ENCODE data around the gene SMYD3. TPM values are rescaled to one million over a fixed set of nuclear protein-coding genes. Genes with fewer than 3 reads are reported as not detected.

The SMYD3 gene
- total and polyA plus RNA-seq, 4 donors: 10.5 to 40.1 (median 32.5) TPM

DNA sequence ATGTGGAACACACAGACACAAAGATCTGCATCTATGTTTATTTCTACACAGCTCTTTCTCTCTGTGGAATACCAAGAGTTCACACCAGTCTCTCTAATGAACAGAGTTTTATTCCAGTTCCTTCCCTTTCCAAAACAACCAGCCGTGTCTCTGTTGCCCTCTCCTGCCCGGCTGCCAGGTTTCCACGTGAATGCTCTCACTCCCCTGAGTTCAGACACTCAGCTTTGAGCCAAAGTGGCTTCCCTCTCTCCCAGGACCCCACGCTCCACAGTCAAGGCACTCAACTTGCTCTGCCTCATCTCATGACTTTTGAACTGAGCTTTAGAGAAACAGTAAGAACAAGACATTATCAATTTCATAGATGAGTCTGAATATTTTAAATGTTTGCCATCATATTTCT lies 488.9 kb downstream of the SMYD3 start:
- Histone ChIP-seq H3K27ac (ENCODE audit: low read depth in 1 of 2, low read length in 1 of 2) (no peak overlapping the region), H3K27me3 (ENCODE audit: control insufficient read depth in 3 of 3, insufficient read depth in 3 of 3, low read length in 2 of 3) (no peaks in the 10 kb centered on the region), H3K36me3 (ENCODE audit: control insufficient read depth in 4 of 4, insufficient read depth in 4 of 4, low read length in 4 of 4) (no peaks in the 10 kb centered on the region), H3K4me1 (ENCODE audit: control insufficient read depth in 5 of 5, insufficient read depth in 5 of 5, low read length in 5 of 5) (peaks cover 0 to 6% (median 0%) of the 10 kb centered on the region in 5 donors), H3K4me3 (no peak overlapping the region), H3K9me3 (ENCODE audit: control insufficient read depth in 4 of 4, insufficient read depth in 3 of 4, low read length in 3 of 4) (no peaks in the 10 kb centered on the region), H3K9ac (ENCODE audit: insufficient read depth in 1 of 2, low read length in 2 of 2) (no peak overlapping the region)
- ATAC-seq (ENCODE audit: insufficient read depth, low FRiP score): no peak
- 73 to 75% methylated on average over 4 of the region's 4 CpGs for WGBS, 2 donors
- no peak for TF ChIP-seq CTCF (IDR thresholded peaks at IDR 0.05; ENCODE audit: control extremely low read depth, extremely low read depth)
- DNase-seq: no peak

DNA sequence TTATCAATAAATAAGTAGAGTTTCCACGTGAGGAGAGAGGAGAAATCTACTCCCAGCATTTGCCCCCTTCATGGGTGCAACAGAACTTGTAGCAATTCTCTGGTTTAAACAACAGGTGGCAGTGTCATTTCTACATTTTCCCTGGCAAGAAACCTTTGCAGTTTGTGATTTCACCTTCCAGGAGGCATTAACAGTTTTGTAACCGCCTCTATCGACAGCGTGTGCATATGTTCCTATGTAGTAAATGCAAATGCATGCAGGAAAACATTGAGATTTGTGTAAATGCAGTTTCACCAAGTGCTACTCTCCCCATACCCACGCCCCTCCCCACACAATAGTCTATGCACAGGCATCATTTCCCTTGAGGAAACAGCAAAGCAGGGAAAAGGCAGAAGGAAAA lies 494.7 kb downstream of the SMYD3 start:
- Histone ChIP-seq H3K27me3 (ENCODE audit: control insufficient read depth in 3 of 3, insufficient read depth in 3 of 3, low read length in 2 of 3) (no peaks in the 10 kb centered on the region), H3K9ac (ENCODE audit: insufficient read depth in 1 of 2, low read length in 2 of 2) (no peak overlapping the region), H3K4me1 (ENCODE audit: control insufficient read depth in 5 of 5, insufficient read depth in 5 of 5, low read length in 5 of 5) (no peaks in the 10 kb centered on the region), H3K27ac (ENCODE audit: low read depth in 1 of 2, low read length in 1 of 2) (no peak overlapping the region), H3K9me3 (ENCODE audit: control insufficient read depth in 4 of 4, insufficient read depth in 3 of 4, low read length in 3 of 4) (no peaks in the 10 kb centered on the region), H3K36me3 (ENCODE audit: control insufficient read depth in 4 of 4, insufficient read depth in 4 of 4, low read length in 4 of 4) (no peaks in the 10 kb centered on the region), H3K4me3 (no peak overlapping the region)
- no peak for ATAC-seq (ENCODE audit: insufficient read depth, low FRiP score)
- DNase-seq: peak in 2 of 3 donors; percentile 40 to 57
- peak; percentile 56 for TF ChIP-seq CTCF (IDR thresholded peaks at IDR 0.05; ENCODE audit: control extremely low read depth, extremely low read depth)
- 17 to 24% methylated on average over 5 of the region's 5 CpGs for WGBS, 2 donors

DNA sequence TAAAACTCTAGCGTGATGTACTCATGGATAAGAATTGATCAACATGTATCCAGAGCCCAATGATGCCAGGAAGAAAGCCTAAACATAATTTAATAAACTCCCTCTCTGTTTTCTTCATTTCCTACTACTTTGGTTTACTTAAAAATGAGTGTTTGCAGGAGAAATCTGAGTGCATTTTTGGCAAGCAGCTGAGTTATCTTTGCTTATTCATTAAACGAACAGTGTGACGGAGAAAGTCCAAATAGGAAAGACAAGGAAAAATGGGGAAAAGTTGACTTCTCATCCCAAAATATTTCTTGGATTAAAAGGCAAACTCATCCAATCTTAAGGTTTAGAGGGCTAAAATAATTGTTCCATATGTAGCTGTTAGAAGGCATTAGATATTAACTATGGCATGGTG lies 496.7 kb downstream of the SMYD3 start:
- Histone ChIP-seq H3K4me1 (ENCODE audit: control insufficient read depth in 5 of 5, insufficient read depth in 5 of 5, low read length in 5 of 5) (no peaks in the 10 kb centered on the region), H3K36me3 (ENCODE audit: control insufficient read depth in 4 of 4, insufficient read depth in 4 of 4, low read length in 4 of 4) (no peaks in the 10 kb centered on the region), H3K9ac (ENCODE audit: insufficient read depth in 1 of 2, low read length in 2 of 2) (no peak overlapping the region), H3K4me3 (no peak overlapping the region), H3K27ac (ENCODE audit: low read depth in 1 of 2, low read length in 1 of 2) (no peak overlapping the region), H3K9me3 (ENCODE audit: control insufficient read depth in 4 of 4, insufficient read depth in 3 of 4, low read length in 3 of 4) (no peaks in the 10 kb centered on the region), H3K27me3 (ENCODE audit: control insufficient read depth in 3 of 3, insufficient read depth in 3 of 3, low read length in 2 of 3) (no peaks in the 10 kb centered on the region)
- TF ChIP-seq CTCF (IDR thresholded peaks at IDR 0.05; ENCODE audit: control extremely low read depth, extremely low read depth): no peak
- DNase-seq (peak in 2 of 3 donors; percentile 30 to 66), ATAC-seq (ENCODE audit: insufficient read depth, low FRiP score) (no peak)
- WGBS, 2 donors: 72 to 87% methylated on average over 3 of the region's 3 CpGs

- H3K36me3 ChIP-seq (ENCODE audit: control insufficient read depth in 4 of 4, insufficient read depth in 4 of 4, low read length in 4 of 4): no peaks in the 10 kb centered on the region
- no peak overlapping the region for H3K4me3 ChIP-seq
- no peak for TF ChIP-seq CTCF (IDR thresholded peaks at IDR 0.05; ENCODE audit: control extremely low read depth, extremely low read depth)
- H3K4me1 ChIP-seq (ENCODE audit: control insufficient read depth in 5 of 5, insufficient read depth in 5 of 5, low read length in 5 of 5): no peaks in the 10 kb centered on the region
- H3K27me3 ChIP-seq (ENCODE audit: control insufficient read depth in 3 of 3, insufficient read depth in 3 of 3, low read length in 2 of 3): no peaks in the 10 kb centered on the region
- peak overlapping the region in 1 of 2 donors; percentile 59 for H3K27ac ChIP-seq (ENCODE audit: low read depth in 1 of 2, low read length in 1 of 2)
- 68 to 83% methylated on average over 10 of the region's 10 CpGs for WGBS, 2 donors
- H3K9me3 ChIP-seq (ENCODE audit: control insufficient read depth in 4 of 4, insufficient read depth in 3 of 4, low read length in 3 of 4): no peaks in the 10 kb centered on the region
- H3K9ac ChIP-seq (ENCODE audit: insufficient read depth in 1 of 2, low read length in 2 of 2): no peak overlapping the region
- peak; percentile 60 to 81 (median 64) for DNase-seq
- no peak for ATAC-seq (ENCODE audit: insufficient read depth, low FRiP score)
These were observed 498.7 kb downstream of the SMYD3 start for GRCh38 chr1:246008363-246008831.
